ENCODE data around the gene AMBRA1. TPM values are rescaled to one million over a fixed set of nuclear protein-coding genes. Genes with fewer than 3 reads are reported as not detected.
A peak's percentile ranks its signal among the peaks of the same experiment; 100 is the strongest.

AMBRA1 gene
- total RNA-seq, 1 donor from 2014 or later = 36.9 TPM

DNA sequence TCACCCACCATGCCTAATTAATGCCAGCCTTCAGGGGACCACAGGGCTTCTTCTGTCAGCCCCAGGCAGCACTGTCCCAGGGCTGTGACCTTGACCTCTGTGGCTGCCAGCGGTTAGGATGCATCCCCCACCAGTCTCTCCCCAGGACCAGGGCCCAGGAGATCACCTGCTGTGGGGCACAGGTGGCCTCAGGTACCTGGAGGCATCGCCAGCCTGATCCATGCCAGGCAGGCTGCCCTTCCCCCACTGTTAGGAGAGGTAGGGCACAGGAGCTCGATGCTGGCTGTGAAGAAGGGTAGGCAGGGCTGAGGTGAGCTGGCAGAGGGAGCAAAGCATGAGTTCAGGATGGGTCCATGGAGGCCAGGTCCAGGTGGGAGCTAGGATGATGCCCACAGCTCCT, 229.0 kb downstream of the AMBRA1 start:
- no peak for TF ChIP-seq CTCF (IDR thresholded peaks at IDR 0.05; ENCODE audit: unreplicated experiment)

GRCh38 chr11:46364056-46364455, 229.8 kb downstream of the AMBRA1 start:
- peak overlapping the region; percentile 93 for H3K27ac Mint-ChIP-seq (ENCODE audit: unreplicated experiment)
- peaks cover 11% of the 10 kb centered on the region for H3K36me3 Mint-ChIP-seq (ENCODE audit: low read depth, unreplicated experiment)
- TF ChIP-seq CTCF (IDR thresholded peaks at IDR 0.05; ENCODE audit: unreplicated experiment) = no peak
- peaks cover 13% of the 10 kb centered on the region for H3K27me3 Mint-ChIP-seq (ENCODE audit: unreplicated experiment)
- no peak for DNase-seq (ENCODE audit: low spot score)
- H3K9me3 Mint-ChIP-seq (ENCODE audit: unreplicated experiment) = no peaks in the 10 kb centered on the region
- peaks cover 19% of the 10 kb centered on the region for H3K4me1 Mint-ChIP-seq (ENCODE audit: unreplicated experiment)
- H3K4me3 Mint-ChIP-seq (ENCODE audit: unreplicated experiment) = no peak overlapping the region

More for the DNA sequence above, 229.0 kb downstream of the AMBRA1 start:
- Mint-ChIP-seq H3K4me1 (ENCODE audit: unreplicated experiment) (peaks cover 19% of the 10 kb centered on the region), H3K27me3 (ENCODE audit: unreplicated experiment) (peaks cover 13% of the 10 kb centered on the region), H3K4me3 (ENCODE audit: unreplicated experiment) (peak overlapping the region; percentile 21), H3K36me3 (ENCODE audit: low read depth, unreplicated experiment) (peaks cover 11% of the 10 kb centered on the region), H3K9me3 (ENCODE audit: unreplicated experiment) (no peaks in the 10 kb centered on the region), H3K27ac (ENCODE audit: unreplicated experiment) (peak overlapping the region; percentile 36)
- no peak for DNase-seq (ENCODE audit: low spot score)

GRCh38 chr11:46363455-46364005, 230.3 kb downstream of the AMBRA1 start:
- no peak for TF ChIP-seq CTCF (IDR thresholded peaks at IDR 0.05; ENCODE audit: unreplicated experiment)
- Mint-ChIP-seq H3K4me3 (ENCODE audit: unreplicated experiment) (no peak overlapping the region), H3K9me3 (ENCODE audit: unreplicated experiment) (no peaks in the 10 kb centered on the region), H3K36me3 (ENCODE audit: low read depth, unreplicated experiment) (peaks cover 8% of the 10 kb centered on the region), H3K27ac (ENCODE audit: unreplicated experiment) (peak overlapping the region; percentile 99), H3K27me3 (ENCODE audit: unreplicated experiment) (peaks cover 11% of the 10 kb centered on the region), H3K4me1 (ENCODE audit: unreplicated experiment) (peaks cover 19% of the 10 kb centered on the region)
- DNase-seq (ENCODE audit: low spot score) = no peak

- Mint-ChIP-seq H3K36me3 (ENCODE audit: low read depth, unreplicated experiment) (peaks cover 3% of the 10 kb centered on the region), H3K4me3 (ENCODE audit: unreplicated experiment) (no peak overlapping the region), H3K27ac (ENCODE audit: unreplicated experiment) (peak overlapping the region; percentile 99), H3K4me1 (ENCODE audit: unreplicated experiment) (peaks cover 19% of the 10 kb centered on the region), H3K9me3 (ENCODE audit: unreplicated experiment) (no peaks in the 10 kb centered on the region), H3K27me3 (ENCODE audit: unreplicated experiment) (peaks cover 11% of the 10 kb centered on the region)
- DNase-seq (ENCODE audit: low spot score) = peak; percentile 65
- no peak for TF ChIP-seq CTCF (IDR thresholded peaks at IDR 0.05; ENCODE audit: unreplicated experiment)
Measured at GRCh38 chr11:46363031-46363407, 230.8 kb downstream of the AMBRA1 start.

- TF ChIP-seq CTCF (IDR thresholded peaks at IDR 0.05; ENCODE audit: unreplicated experiment) = no peak
- Mint-ChIP-seq H3K4me3 (ENCODE audit: unreplicated experiment) (no peak overlapping the region), H3K27ac (ENCODE audit: unreplicated experiment) (peak overlapping the region; percentile 99)
Measured at GRCh38 chr11:46362156-46363030, 231.4 kb downstream of the AMBRA1 start.

More at GRCh38 chr11:46362156-46363030, 231.4 kb downstream of the AMBRA1 start:
- Mint-ChIP-seq H3K36me3 (ENCODE audit: low read depth, unreplicated experiment) (peaks cover 3% of the 10 kb centered on the region), H3K27me3 (ENCODE audit: unreplicated experiment) (peaks cover 11% of the 10 kb centered on the region), H3K4me1 (ENCODE audit: unreplicated experiment) (peaks cover 19% of the 10 kb centered on the region), H3K9me3 (ENCODE audit: unreplicated experiment) (no peaks in the 10 kb centered on the region)
- DNase-seq (ENCODE audit: low spot score) = no peak
